Transverse colon (tissue), 4 donors: Measurements from ENCODE around the gene TXNDC8. TPM values are rescaled to one million over a fixed set of nuclear protein-coding genes. Genes with fewer than 3 reads are reported as not detected.

Source experiments
- DNase-seq: peaks from one replicate; pipeline ENCODE4 v3.0.0-alpha.2; 2019
- H3K27ac ChIP-seq, 4 donors: fragments of 200-600 bp; sonication (generic); 2 replicates each; pipeline ENCODE4 v1.5.1; 2016 to 2018; ENCODE audit warnings: inconsistent platforms in 4 of 4
- H3K27me3 ChIP-seq: fragments of 200-600 bp; sonication (generic); 2 replicates; pipeline ENCODE4 v1.5.1; 2017; ENCODE audit warnings: inconsistent platforms
- H3K36me3 ChIP-seq, 4 donors: fragments of 200-600 bp; sonication (generic); 2 replicates each; pipeline ENCODE4 v1.5.1; 2017 to 2019; ENCODE audit warnings: inconsistent platforms in 4 of 4
- H3K4me1 ChIP-seq, 4 donors: fragments of 200-600 bp; sonication (generic); 2 replicates each; pipeline ENCODE4 v1.5.1; 2017 to 2020; ENCODE audit warnings: inconsistent platforms in 4 of 4
- H3K4me3 ChIP-seq, 4 donors: fragments of 200-600 bp; sonication (generic); 1 replicate in 1 of 4; 2 replicates in 3 of 4; pipeline versions ENCODE4 v1.5.1 to v1.6.1; 2017 to 2019; ENCODE audit warnings: inconsistent platforms in 4 of 4
- H3K9me3 ChIP-seq, 2 donors: fragments of 200-600 bp; sonication (generic); 2 replicates each; pipeline ENCODE4 v1.5.1; 2017 to 2019; ENCODE audit warnings: inconsistent platforms in 2 of 2
- EP300 ChIP-seq: sonication (generic); formaldehyde crosslinking; IDR thresholded peaks from one replicate; pipeline ENCODE4 v1.6.1; 2017; ENCODE audit warnings: antibody characterized with exemption, low read depth
- POLR2A ChIP-seq: fragments of 450-650 bp; IDR thresholded peaks from one replicate; pipeline ENCODE4 v1.6.1; 2016; ENCODE audit warnings: antibody characterized with exemption, mild to moderate bottlenecking, moderate library complexity
- POLR2AphosphoS5 ChIP-seq, 3 donors: sonication (generic); formaldehyde crosslinking; IDR thresholded peaks; one replicate each; pipeline ENCODE4 v1.6.1; 2016; ENCODE audit warnings: antibody characterized with exemption in 3 of 3
- WGBS, 2 donors: methylation state at CpG; one replicate each; pipeline ENCODE4 v1.1.5; 2018; ENCODE audit warnings: low coverage in 1 of 2; 5-methylcytosine and 5-hydroxymethylcytosine counted together
- in situ Hi-C, 4 donors: fragments of 200-750 bp; cut with MboI; loops; one replicate each; pipeline versions ENCODE4 v1.15.0 to v1.15.1; 2017; ENCODE audit warnings: low sequenced_read_pairs in 3 of 4, low pct_ligation_motif_present in 1 of 4, low pct_unique_long_range_greater_than_20kb in 1 of 4
- intact Hi-C: fragments of 100-400 bp; cut with DNase I; formaldehyde crosslinking; loops from one replicate; pipeline ENCODE4 v1.15.1; 2023; ENCODE audit warnings: low total_unique reads
- total RNA-seq, 4 donors: library from RNA; depleted of rRNA; stranded (reverse); fragments of >200 nt; gene quantifications; one replicate each; pipeline ENCODE4 v1.1.0, GENCODE V29; 2016
- TF ChIP-seq, protein P1 (sequence below), 5 experiments: fragments of 200-600 bp in 3 of 5; fragments of 450-650 bp in 2 of 5; sonication (generic) in 3 of 5; IDR thresholded peaks; 1 replicate in 2 of 5; 2 replicates in 3 of 5; pipeline ENCODE4 v1.5.1; 2016 to 2017; ENCODE audit warnings: antibody characterized with exemption in 5 of 5, inconsistent platforms in 3 of 5, mild to moderate bottlenecking in 2 of 5, moderate library complexity in 1 of 5

Gene TXNDC8
- total RNA-seq, 4 donors from 2014 or later: not detected

DNA sequence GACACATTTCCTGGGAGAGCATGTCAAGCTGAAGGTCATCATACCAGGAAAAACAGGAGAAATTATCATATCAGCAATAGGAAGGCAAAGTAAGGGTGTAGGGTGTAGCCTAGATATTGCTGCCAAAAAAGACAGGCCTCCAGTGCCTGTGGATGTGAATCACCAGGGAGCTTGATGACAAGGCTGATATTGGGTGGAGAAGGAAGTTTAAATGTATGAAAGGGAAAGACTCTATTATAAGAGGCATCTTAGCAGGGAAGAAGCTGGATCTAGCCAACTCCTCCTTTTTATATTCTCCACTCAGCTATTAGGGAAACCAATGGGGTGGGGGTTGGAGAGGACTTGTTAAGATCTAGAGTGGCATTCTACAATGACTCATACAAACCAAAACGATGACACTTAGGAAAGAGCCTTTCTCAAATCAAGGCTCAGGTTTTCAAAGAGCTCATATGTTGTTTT, 13.4 kb upstream of the TXNDC8 start:
- 0 to 30% methylated on average over 1 of the region's 1 CpG for WGBS, 2 donors
- no peak overlapping the region for H3K27ac ChIP-seq
- no peaks in the 10 kb centered on the region for H3K36me3 ChIP-seq
- TF ChIP-seq POLR2A: no peak
- DNase-seq: no peak
- no peaks in the 10 kb centered on the region for H3K9me3 ChIP-seq
- intact Hi-C loops (no loop called here), in situ Hi-C loops (no loop called here)
- H3K4me1 ChIP-seq: peaks cover 0 to 12% (median 5%) of the 10 kb centered on the region in 4 donors
- H3K27me3 ChIP-seq: no peaks in the 10 kb centered on the region
- no peak overlapping the region for H3K4me3 ChIP-seq

DNA sequence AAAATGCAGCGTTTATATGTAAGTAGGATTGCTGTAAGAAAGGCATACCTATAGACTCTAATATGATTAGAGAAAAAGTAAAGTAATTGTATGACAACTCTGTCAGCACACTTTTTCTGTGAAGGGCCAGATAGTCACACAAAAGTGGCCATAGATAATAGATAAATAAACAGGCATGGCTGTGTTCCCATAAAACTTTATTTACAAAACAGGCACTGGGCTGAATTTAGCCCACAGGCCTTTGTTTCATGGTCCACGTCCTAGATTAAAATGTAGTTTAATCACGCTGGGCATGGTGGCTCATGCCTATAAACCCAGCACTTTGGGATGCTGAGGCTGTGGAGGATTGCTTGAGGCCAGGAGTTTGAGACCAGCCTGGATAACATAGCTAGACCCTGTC, 8.7 kb upstream of the TXNDC8 start:
- DNase-seq: no peak
- WGBS, 2 donors: 39 to 53% methylated on average over 2 to 3 of the region's 3 CpGs
- TF ChIP-seq, protein P1, sequence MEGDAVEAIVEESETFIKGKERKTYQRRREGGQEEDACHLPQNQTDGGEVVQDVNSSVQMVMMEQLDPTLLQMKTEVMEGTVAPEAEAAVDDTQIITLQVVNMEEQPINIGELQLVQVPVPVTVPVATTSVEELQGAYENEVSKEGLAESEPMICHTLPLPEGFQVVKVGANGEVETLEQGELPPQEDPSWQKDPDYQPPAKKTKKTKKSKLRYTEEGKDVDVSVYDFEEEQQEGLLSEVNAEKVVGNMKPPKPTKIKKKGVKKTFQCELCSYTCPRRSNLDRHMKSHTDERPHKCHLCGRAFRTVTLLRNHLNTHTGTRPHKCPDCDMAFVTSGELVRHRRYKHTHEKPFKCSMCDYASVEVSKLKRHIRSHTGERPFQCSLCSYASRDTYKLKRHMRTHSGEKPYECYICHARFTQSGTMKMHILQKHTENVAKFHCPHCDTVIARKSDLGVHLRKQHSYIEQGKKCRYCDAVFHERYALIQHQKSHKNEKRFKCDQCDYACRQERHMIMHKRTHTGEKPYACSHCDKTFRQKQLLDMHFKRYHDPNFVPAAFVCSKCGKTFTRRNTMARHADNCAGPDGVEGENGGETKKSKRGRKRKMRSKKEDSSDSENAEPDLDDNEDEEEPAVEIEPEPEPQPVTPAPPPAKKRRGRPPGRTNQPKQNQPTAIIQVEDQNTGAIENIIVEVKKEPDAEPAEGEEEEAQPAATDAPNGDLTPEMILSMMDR (IDR thresholded peaks at IDR 0.05): no peak
- TF ChIP-seq POLR2AphosphoS5 (IDR thresholded peaks at IDR 0.05) (no peak), EP300 (no peak), POLR2A (no peak)
- no peak overlapping the region for H3K4me3 ChIP-seq
- H3K27ac ChIP-seq: no peak overlapping the region
- intact Hi-C loops (no loop called here), in situ Hi-C loops (no loop called here)
- H3K27me3 ChIP-seq: no peaks in the 10 kb centered on the region
- peaks cover 0 to 7% (median 3%) of the 10 kb centered on the region in 4 donors for H3K4me1 ChIP-seq
- no peaks in the 10 kb centered on the region for H3K9me3 ChIP-seq
- no peaks in the 10 kb centered on the region for H3K36me3 ChIP-seq

DNA sequence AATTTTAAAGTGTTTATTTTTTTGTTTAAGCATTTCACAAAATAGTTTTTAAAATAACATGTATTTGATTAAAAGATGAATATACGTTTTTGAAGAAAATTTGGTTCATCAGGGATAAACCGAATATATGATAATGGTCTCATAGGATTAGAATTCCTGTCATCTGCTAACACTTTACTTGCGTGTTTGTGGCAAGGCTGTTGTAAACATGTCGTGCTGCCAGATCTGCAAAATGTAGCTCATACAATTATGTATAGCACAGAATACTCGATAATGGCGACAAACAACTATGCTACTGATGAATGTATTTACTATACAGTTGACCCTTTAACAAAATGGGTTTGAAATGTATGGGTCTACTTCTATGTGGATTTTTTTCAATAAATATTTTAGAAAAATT, 7.2 kb upstream of the TXNDC8 start:
- 66 to 82% methylated on average over 6 of the region's 6 CpGs for WGBS, 2 donors

DNA sequence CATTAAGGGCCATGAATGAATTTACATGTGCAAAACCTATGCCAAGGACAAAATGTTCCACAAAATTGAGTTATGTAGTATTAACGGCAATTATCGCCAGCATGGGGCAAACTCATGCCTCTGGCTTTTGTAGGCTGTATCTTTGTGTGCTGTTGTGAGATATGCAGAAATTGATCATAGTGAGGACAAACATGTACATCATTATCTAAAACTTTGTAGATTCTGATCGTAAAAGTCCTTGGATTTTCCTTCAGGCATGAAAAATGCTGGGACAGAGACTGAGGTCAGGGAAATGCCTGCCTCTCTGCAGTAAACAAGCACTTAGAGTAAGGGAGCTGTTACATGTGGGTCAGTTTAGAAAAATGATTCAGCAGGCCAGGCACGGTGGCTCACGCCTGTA, 5.9 kb upstream of the TXNDC8 start:
- Histone ChIP-seq H3K9me3 (no peaks in the 10 kb centered on the region), H3K36me3 (no peaks in the 10 kb centered on the region), H3K27me3 (no peaks in the 10 kb centered on the region), H3K27ac (no peak overlapping the region), H3K4me1 (no peaks in the 10 kb centered on the region), H3K4me3 (no peak overlapping the region)
- 90 to 94% methylated on average over 5 of the region's 5 CpGs for WGBS, 2 donors
- in situ Hi-C loops (no loop called here), intact Hi-C loops (no loop called here)
- TF ChIP-seq POLR2A (no peak), POLR2AphosphoS5 (IDR thresholded peaks at IDR 0.05) (no peak)
- TF ChIP-seq, protein P1 (IDR thresholded peaks at IDR 0.05): no peak
- no peak for DNase-seq

More for the DNA sequence above, 7.2 kb upstream of the TXNDC8 start:
- no peak overlapping the region for H3K27ac ChIP-seq
- no peak overlapping the region for H3K4me3 ChIP-seq
- H3K27me3 ChIP-seq: no peaks in the 10 kb centered on the region
- TF ChIP-seq EP300 (no peak), POLR2A (no peak), POLR2AphosphoS5 (IDR thresholded peaks at IDR 0.05) (no peak)
- TF ChIP-seq, protein P1 (IDR thresholded peaks at IDR 0.05): no peak
- no peaks in the 10 kb centered on the region for H3K36me3 ChIP-seq
- no peaks in the 10 kb centered on the region for H3K4me1 ChIP-seq
- intact Hi-C loops: no loop called here
- no peaks in the 10 kb centered on the region for H3K9me3 ChIP-seq
- no peak for DNase-seq
- in situ Hi-C loops: no loop called here

DNA sequence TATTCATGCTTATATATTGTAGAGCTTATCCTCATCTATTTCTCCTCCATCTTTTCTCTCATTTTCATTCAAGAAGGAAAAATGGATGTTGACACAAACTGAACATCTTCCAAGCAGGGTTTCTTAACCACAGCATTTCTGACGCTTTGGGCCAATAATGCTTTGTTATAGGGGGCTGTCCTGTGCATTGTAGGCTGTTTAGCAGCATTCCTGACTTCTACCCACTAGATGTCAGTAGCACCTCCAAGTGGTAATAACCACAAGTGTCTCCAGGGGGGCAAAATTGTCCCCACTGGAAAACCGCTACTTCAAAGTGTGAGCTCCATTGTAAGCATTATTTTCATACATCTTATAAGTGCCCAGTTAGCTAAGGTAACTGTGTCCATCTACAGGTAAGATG, 2.6 kb upstream of the TXNDC8 start:
- intact Hi-C loops: no loop called here
- in situ Hi-C loops: no loop called here
- 79 to 86% methylated on average over 2 of the region's 2 CpGs for WGBS, 2 donors
- TF ChIP-seq, protein P1 (IDR thresholded peaks at IDR 0.05): peak in 1 of 5 experiments; percentile 18
- no peak for TF ChIP-seq POLR2A
- no peak for TF ChIP-seq POLR2AphosphoS5 (IDR thresholded peaks at IDR 0.05)
- no peak for TF ChIP-seq EP300
- no peaks in the 10 kb centered on the region for H3K9me3 ChIP-seq
- no peak overlapping the region for H3K4me3 ChIP-seq
- peaks cover 0 to 4% (median 0%) of the 10 kb centered on the region in 4 donors for H3K4me1 ChIP-seq
- no peak for DNase-seq
- no peaks in the 10 kb centered on the region for H3K36me3 ChIP-seq
- no peaks in the 10 kb centered on the region for H3K27me3 ChIP-seq
- no peak overlapping the region for H3K27ac ChIP-seq
